Measurements from ENCODE around the gene TMEM176B. TPM values are rescaled to one million over a fixed set of nuclear protein-coding genes. Genes with fewer than 3 reads are reported as not detected.

TMEM176B gene
- total and polyA plus RNA-seq, 2 of the 13 experiments (the other 11 are each of a cell fraction or from before 2014, with no cell fraction given) = not detected

DNA sequence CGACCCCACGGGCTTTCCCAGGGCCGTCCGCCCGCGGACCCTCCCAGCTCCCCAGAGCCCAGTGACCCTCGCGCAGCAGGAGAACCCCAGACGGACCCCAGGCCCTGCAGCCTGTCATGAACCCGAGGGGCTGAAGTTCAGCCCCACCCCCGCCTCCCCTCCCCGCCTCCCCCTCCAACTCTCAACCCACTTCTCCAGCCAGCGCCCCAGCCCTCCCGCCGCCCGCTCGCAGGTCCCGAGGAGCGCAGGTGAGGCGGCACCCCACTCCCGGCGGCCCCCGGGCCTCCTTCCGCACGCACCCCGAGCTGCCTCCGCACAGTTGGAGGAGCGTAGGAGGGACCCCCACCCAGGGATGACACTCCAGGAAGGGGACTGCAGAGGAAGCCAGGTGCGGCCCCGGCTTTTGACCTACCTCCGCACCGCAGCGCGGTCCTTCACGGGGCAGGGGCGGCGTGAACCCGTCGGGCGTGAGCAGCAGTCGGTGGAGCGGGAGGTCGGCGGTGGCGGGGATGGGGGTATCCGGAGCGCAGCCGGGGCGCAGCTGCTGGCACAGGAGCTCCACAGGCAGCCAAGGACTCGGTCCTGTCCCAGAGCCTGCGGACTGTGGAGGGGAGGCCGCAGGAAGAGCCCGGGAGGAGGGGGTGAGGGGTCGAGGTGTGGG, 547 bp upstream of the TMEM176B start, which contains the start of gene TMEM176A:
Gene TMEM176A, plus strand, starts transcription at position 189 of the 661 bp plus-strand sequence. CDS start 782 bp downstream, outside the sequence.
- in situ Hi-C loops (cut with HindIII; ENCODE audit: extremely low pct_ligation_motif_present, low pct_unique_long_range_greater_than_20kb) (no loop called here), intact Hi-C loops (cut with micrococcal nuclease; ENCODE audit: unreplicated experiment) (no loop called here)
- ChIA-PET POLR2A (no interaction called here), CTCF (ENCODE audit: low intra/inter-chr PET ratio, low total read pairs) (no interaction called here)
- DNase-seq (ENCODE audit: low spot score) (no peak), FAIRE-seq (no peak), ATAC-seq (no peak)
- H4K20me1 ChIP-seq (ENCODE audit: insufficient read depth, low read length) = no peaks in the 10 kb centered on the region
- H2AFZ ChIP-seq (ENCODE audit: low read length) = no peak within 1 kb of the TSS
- no peak within 1 kb of the TSS for H3K9ac ChIP-seq (ENCODE audit: insufficient read depth, low read depth, low read length)
- peaks cover 3% of the 10 kb centered on the region; the same call in 1 of the 2 replicates for H3K9me3 ChIP-seq (ENCODE audit: low read length)
- 87% methylated on average over 45 of the region's 54 CpGs for WGBS (ENCODE audit: low lambda C conversion rate)
- H3K4me3 ChIP-seq (replicated peaks in 1 of 3; ENCODE audit: insufficient read depth in 1 of 3, low read depth in 2 of 3, low read length in 3 of 3) = no peak within 1 kb of the TSS
- TF ChIP-seq GTF2F1 (IDR thresholded peaks at IDR 0.05; ENCODE audit: low read length) (no peak), SRF (IDR thresholded peaks at IDR 0.05; ENCODE audit: low read depth, low read length) (no peak), MZF1 (CRISPR knock-in tag; IDR thresholded peaks at IDR 0.05; ENCODE audit: borderline replicate concordance) (no peak), TP53 (CRISPR knock-in tag; conservative IDR thresholded peaks at IDR 0.05) (no peak), NFATC3 (CRISPR knock-in tag; IDR thresholded peaks at IDR 0.05) (no peak), HNRNPK (IDR thresholded peaks at IDR 0.05; ENCODE audit: low read depth, low read length, poor library complexity, severe bottlenecking) (no peak), ZFYVE20 (CRISPR knock-in tag; IDR thresholded peaks at IDR 0.05; ENCODE audit: borderline replicate concordance, low read depth) (no peak), ASH2L (IDR thresholded peaks at IDR 0.05; ENCODE audit: insufficient read length, low read depth, low read length) (no peak), BRD4 (CRISPR knock-in tag; IDR thresholded peaks at IDR 0.05) (no peak), FOXP1 (IDR thresholded peaks at IDR 0.05) (no peak), FOXP1 (CRISPR knock-in tag; IDR thresholded peaks at IDR 0.05) (no peak)
- TF ChIP-seq, protein P1, sequence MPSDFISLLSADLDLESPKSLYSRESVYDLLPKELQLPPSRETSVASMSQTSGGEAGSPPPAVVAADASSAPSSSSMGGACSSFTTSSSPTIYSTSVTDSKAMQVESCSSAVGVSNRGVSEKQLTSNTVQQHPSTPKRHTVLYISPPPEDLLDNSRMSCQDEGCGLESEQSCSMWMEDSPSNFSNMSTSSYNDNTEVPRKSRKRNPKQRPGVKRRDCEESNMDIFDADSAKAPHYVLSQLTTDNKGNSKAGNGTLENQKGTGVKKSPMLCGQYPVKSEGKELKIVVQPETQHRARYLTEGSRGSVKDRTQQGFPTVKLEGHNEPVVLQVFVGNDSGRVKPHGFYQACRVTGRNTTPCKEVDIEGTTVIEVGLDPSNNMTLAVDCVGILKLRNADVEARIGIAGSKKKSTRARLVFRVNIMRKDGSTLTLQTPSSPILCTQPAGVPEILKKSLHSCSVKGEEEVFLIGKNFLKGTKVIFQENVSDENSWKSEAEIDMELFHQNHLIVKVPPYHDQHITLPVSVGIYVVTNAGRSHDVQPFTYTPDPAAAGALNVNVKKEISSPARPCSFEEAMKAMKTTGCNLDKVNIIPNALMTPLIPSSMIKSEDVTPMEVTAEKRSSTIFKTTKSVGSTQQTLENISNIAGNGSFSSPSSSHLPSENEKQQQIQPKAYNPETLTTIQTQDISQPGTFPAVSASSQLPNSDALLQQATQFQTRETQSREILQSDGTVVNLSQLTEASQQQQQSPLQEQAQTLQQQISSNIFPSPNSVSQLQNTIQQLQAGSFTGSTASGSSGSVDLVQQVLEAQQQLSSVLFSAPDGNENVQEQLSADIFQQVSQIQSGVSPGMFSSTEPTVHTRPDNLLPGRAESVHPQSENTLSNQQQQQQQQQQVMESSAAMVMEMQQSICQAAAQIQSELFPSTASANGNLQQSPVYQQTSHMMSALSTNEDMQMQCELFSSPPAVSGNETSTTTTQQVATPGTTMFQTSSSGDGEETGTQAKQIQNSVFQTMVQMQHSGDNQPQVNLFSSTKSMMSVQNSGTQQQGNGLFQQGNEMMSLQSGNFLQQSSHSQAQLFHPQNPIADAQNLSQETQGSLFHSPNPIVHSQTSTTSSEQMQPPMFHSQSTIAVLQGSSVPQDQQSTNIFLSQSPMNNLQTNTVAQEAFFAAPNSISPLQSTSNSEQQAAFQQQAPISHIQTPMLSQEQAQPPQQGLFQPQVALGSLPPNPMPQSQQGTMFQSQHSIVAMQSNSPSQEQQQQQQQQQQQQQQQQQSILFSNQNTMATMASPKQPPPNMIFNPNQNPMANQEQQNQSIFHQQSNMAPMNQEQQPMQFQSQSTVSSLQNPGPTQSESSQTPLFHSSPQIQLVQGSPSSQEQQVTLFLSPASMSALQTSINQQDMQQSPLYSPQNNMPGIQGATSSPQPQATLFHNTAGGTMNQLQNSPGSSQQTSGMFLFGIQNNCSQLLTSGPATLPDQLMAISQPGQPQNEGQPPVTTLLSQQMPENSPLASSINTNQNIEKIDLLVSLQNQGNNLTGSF (CRISPR knock-in tag; IDR thresholded peaks at IDR 0.05) = no peak
- H3K27me3 ChIP-seq (ENCODE audit: control insufficient read depth in 1 of 2, insufficient read depth in 2 of 2, low read length in 2 of 2) = peaks cover 0 to 9% of the 10 kb centered on the region in 2 experiments; a peak in 2 of 5 replicates
- H3K27ac ChIP-seq (ENCODE audit: extremely low read length, insufficient read depth, low read length) = no peak within 1 kb of the TSS
- H3K79me2 ChIP-seq (ENCODE audit: insufficient read depth, low read length) = no peaks in the 10 kb centered on the region
- H3K4me1 ChIP-seq (ENCODE audit: insufficient read depth, low read length) = no peaks in the 10 kb centered on the region
- no peaks in the 10 kb centered on the region for H3K36me3 ChIP-seq (replicated peaks in 1 of 2; ENCODE audit: control insufficient read depth in 1 of 2, insufficient read depth in 2 of 2, low read length in 2 of 2)
- H3K4me2 ChIP-seq (ENCODE audit: low read depth, low read length) = no peak within 1 kb of the TSS
- no TSS peak for BruUV-seq (replicated peaks)
